Stomach (tissue), 9 donors: ENCODE data around the gene CREBZF. TPM values are rescaled to one million over a fixed set of nuclear protein-coding genes. Genes with fewer than 3 reads are reported as not detected.

Source experiments
- DNase-seq, 2 donors: peaks; one replicate each; pipeline versions ENCODE4 v3.0.0 to v3.0.0-alpha.2; 2013 to 2019
- H3K27ac ChIP-seq, 5 donors: fragments of 200-600 bp in 4 of 5; sonication (generic) in 4 of 5; one replicate each; pipeline ENCODE4 v1.5.1; 2013 to 2019; ENCODE audit warnings: mild to moderate bottlenecking in 1 of 5, moderate library complexity in 1 of 5
- H3K27me3 ChIP-seq, 3 donors: fragments of 200-600 bp; sonication (generic); one replicate each; pipeline ENCODE4 v1.5.1; 2017 to 2019; ENCODE audit warnings: mixed run types in 1 of 3
- H3K36me3 ChIP-seq, 4 donors: fragments of 200-600 bp; sonication (generic); 1 replicate in 3 of 4; 2 replicates in 1 of 4; pipeline ENCODE4 v1.5.1; 2016 to 2019
- H3K4me1 ChIP-seq, 4 donors: fragments of 200-600 bp; sonication (generic); one replicate each; pipeline ENCODE4 v1.5.1; 2016 to 2019
- H3K4me3 ChIP-seq, 4 donors: fragments of 200-600 bp; sonication (generic) in 3 of 4; one replicate each; pipeline ENCODE4 v1.5.1; 2016 to 2019; ENCODE audit warnings: mild to moderate bottlenecking in 1 of 4
- H3K9me3 ChIP-seq, 4 donors: fragments of 200-600 bp; sonication (generic); one replicate each; pipeline ENCODE4 v1.5.1; 2016 to 2019
- CTCF ChIP-seq, 7 experiments: fragments of 450-650 bp in 4 of 7; fragments of 200-600 bp in 3 of 7; sonication (generic) in 3 of 7; IDR thresholded peaks; one replicate each; pipeline ENCODE4 v1.5.1; 2016 to 2019; ENCODE audit warnings: antibody characterized with exemption in 7 of 7, control low read depth in 2 of 7, mild to moderate bottlenecking in 1 of 7
- EP300 ChIP-seq: sonication (generic); formaldehyde crosslinking; IDR thresholded peaks from one replicate; pipeline ENCODE4 v1.6.1; 2017; ENCODE audit warnings: antibody characterized with exemption
- POLR2A ChIP-seq, 4 donors: fragments of 450-650 bp; IDR thresholded peaks; one replicate each; pipeline ENCODE4 v1.6.1; 2016; ENCODE audit warnings: antibody characterized with exemption in 4 of 4, control low read depth in 2 of 4, mild to moderate bottlenecking in 1 of 4, moderate library complexity in 1 of 4
- POLR2AphosphoS5 ChIP-seq, 3 donors: sonication (generic); formaldehyde crosslinking; IDR thresholded peaks; one replicate each; pipeline ENCODE4 v1.6.1; 2016; ENCODE audit warnings: antibody characterized with exemption in 3 of 3
- WGBS, 5 donors: extraction: QIAGEN DNeasy Blood & Tissue Kit in 3 of 5; methylation state at CpG; one replicate each; pipeline versions ENCODE4 v1.1.5 to v1.1.7; 2013 to 2018; 5-methylcytosine and 5-hydroxymethylcytosine counted together
- intact Hi-C: fragments of 100-400 bp; cut with DNase I; formaldehyde crosslinking; loops from one replicate; pipeline ENCODE4 v1.15.1; 2023; ENCODE audit warnings: low total_unique reads
- polyA plus RNA-seq, 3 donors: library from polyadenylated mRNA; stranded (reverse); fragments of 200-250 nt; gene quantifications; one replicate each; pipeline ENCODE4 v1.2.3, GENCODE V29; 2013
- total RNA-seq, 5 donors: library from RNA; depleted of rRNA; stranded (reverse); fragments of >200 nt; gene quantifications; one replicate each; pipeline versions ENCODE4 v1.1.0 to v1.2.3, GENCODE V29; 2014 to 2016
- donor health status: healthy with polysubstance abuse.
- donor health status: Bipolar disorder and iron deficiency.
- donor health status: healthy.

CREBZF gene
- total and polyA plus RNA-seq, 8 donors: 12.5 to 387 (median 77.0) TPM

- WGBS, 5 donors: 30 to 58% (median 49%) methylated on average over 3 of the region's 3 CpGs
- intact Hi-C loops: no loop called here
Observed at GRCh38 chr11:85666687-85667086, 1.8 kb upstream of the CREBZF start.

GRCh38 chr11:85665733-85666132, 804 bp upstream of the CREBZF start:
- H3K4me3 ChIP-seq: no peak overlapping the region
- WGBS, 5 donors: 15 to 40% (median 36%) methylated on average over 5 of the region's 5 CpGs
- TF ChIP-seq EP300 (no peak), POLR2A (IDR thresholded peaks at IDR 0.05) (no peak), CTCF (IDR thresholded peaks at IDR 0.05) (no peak), POLR2AphosphoS5 (IDR thresholded peaks at IDR 0.05) (no peak)
- peaks cover 8 to 45% (median 35%) of the 10 kb centered on the region in 4 donors for H3K4me1 ChIP-seq
- peak overlapping the region; percentile 77 to 99 (median 98) for H3K27ac ChIP-seq
- H3K36me3 ChIP-seq: peaks cover 0 to 16% (median 3%) of the 10 kb centered on the region in 4 donors
- intact Hi-C loops: no loop called here
- H3K27me3 ChIP-seq: no peaks in the 10 kb centered on the region
- H3K9me3 ChIP-seq: no peaks in the 10 kb centered on the region
- peak in 1 of 2 donors; percentile 45 for DNase-seq

More at GRCh38 chr11:85666687-85667086, 1.8 kb upstream of the CREBZF start:
- TF ChIP-seq CTCF (IDR thresholded peaks at IDR 0.05): no peak
- H3K4me1 ChIP-seq: peaks cover 8 to 35% (median 26%) of the 10 kb centered on the region in 4 donors
- H3K36me3 ChIP-seq: peaks cover 0 to 7% (median 2%) of the 10 kb centered on the region in 4 donors
- H3K9me3 ChIP-seq: no peaks in the 10 kb centered on the region
- peak overlapping the region; percentile 64 to 99 (median 98) for H3K27ac ChIP-seq
- H3K27me3 ChIP-seq: no peaks in the 10 kb centered on the region
- no peak overlapping the region for H3K4me3 ChIP-seq
- peak in 1 of 2 donors; percentile 44 for DNase-seq

GRCh38 chr11:85663753-85664614, 945 bp downstream of the CREBZF start:
- WGBS, 5 donors: 0% methylated on average over 59 to 73 of the region's 73 CpGs
- Histone ChIP-seq H3K27ac (peak overlapping the region; percentile 95 to 99 (median 98)), H3K36me3 (peaks cover 0 to 34% (median 17%) of the 10 kb centered on the region in 4 donors), H3K4me3 (peak overlapping the region; percentile 75 to 88 (median 82)), H3K4me1 (peaks cover 8 to 62% (median 52%) of the 10 kb centered on the region in 4 donors), H3K27me3 (no peaks in the 10 kb centered on the region), H3K9me3 (no peaks in the 10 kb centered on the region)
- peak in 2 of 3 donors; percentile 45 to 69 for TF ChIP-seq POLR2AphosphoS5 (IDR thresholded peaks at IDR 0.05)
- TF ChIP-seq CTCF (IDR thresholded peaks at IDR 0.05): peak in 5 of 7 experiments; percentile 56 to 66 (median 57)
- peak in 1 of 4 donors; percentile 43 for TF ChIP-seq POLR2A (IDR thresholded peaks at IDR 0.05)
- TF ChIP-seq EP300: no peak
- DNase-seq: peak; percentile 88 to 94
- intact Hi-C loops: no loop called here

- WGBS, 5 donors: 0 to 4% (median 3%) methylated on average over 10 of the region's 10 CpGs
- H3K27me3 ChIP-seq: no peaks in the 10 kb centered on the region
- peak overlapping the region in 4 of 5 donors; percentile 95 to 99 (median 98) for H3K27ac ChIP-seq
- H3K36me3 ChIP-seq: peaks cover 0 to 39% (median 22%) of the 10 kb centered on the region in 4 donors
- H3K4me1 ChIP-seq: peaks cover 12 to 70% (median 59%) of the 10 kb centered on the region in 4 donors
- TF ChIP-seq EP300 (no peak), POLR2AphosphoS5 (IDR thresholded peaks at IDR 0.05) (no peak), POLR2A (IDR thresholded peaks at IDR 0.05) (no peak), CTCF (IDR thresholded peaks at IDR 0.05) (no peak)
- peak overlapping the region; percentile 75 to 88 (median 82) for H3K4me3 ChIP-seq
- intact Hi-C loops: no loop called here
- no peaks in the 10 kb centered on the region for H3K9me3 ChIP-seq
- DNase-seq: no peak
Observed at GRCh38 chr11:85663080-85663752, 1.7 kb downstream of the CREBZF start.
